Sigmoid colon (tissue), 7 donors: ENCODE measurements around the gene TBX1. TPM values are rescaled to one million over a fixed set of nuclear protein-coding genes. Genes with fewer than 3 reads are reported as not detected.

Experiments
- DNase-seq: peaks from one replicate; pipeline ENCODE4 v3.0.0-alpha.2; 2019
- H3K27ac ChIP-seq, 4 donors: fragments of 200-600 bp; sonication (generic); one replicate each; pipeline ENCODE4 v1.5.1; 2016 to 2019; ENCODE audit warnings: mild to moderate bottlenecking in 1 of 4
- H3K27me3 ChIP-seq, 3 donors: fragments of 200-600 bp; sonication (generic); one replicate each; pipeline ENCODE4 v1.5.1; 2019; ENCODE audit warnings: mild to moderate bottlenecking in 1 of 3
- H3K36me3 ChIP-seq, 4 donors: fragments of 200-600 bp; sonication (generic); one replicate each; pipeline ENCODE4 v1.5.1; 2016 to 2019
- H3K4me1 ChIP-seq, 4 donors: fragments of 200-600 bp; sonication (generic); one replicate each; pipeline ENCODE4 v1.5.1; 2017 to 2019
- H3K4me3 ChIP-seq, 4 donors: fragments of 200-600 bp; sonication (generic); one replicate each; pipeline ENCODE4 v1.5.1; 2017 to 2019; ENCODE audit warnings: mild to moderate bottlenecking in 2 of 4, moderate library complexity in 1 of 4
- H3K9me3 ChIP-seq, 4 donors: fragments of 200-600 bp in 3 of 4; sonication (generic) in 3 of 4; one replicate each; pipeline versions ENCODE4 v1.5.1 to v1.6.1; 2013 to 2019
- EP300 ChIP-seq, 4 donors: sonication (generic); formaldehyde crosslinking; IDR thresholded peaks; one replicate each; pipeline ENCODE4 v1.6.1; 2017; ENCODE audit warnings: antibody characterized with exemption in 4 of 4
- POLR2A ChIP-seq, 2 donors: fragments of 450-650 bp; IDR thresholded peaks; one replicate each; pipeline ENCODE4 v1.6.1; 2016; ENCODE audit warnings: antibody characterized with exemption in 2 of 2, mild to moderate bottlenecking in 2 of 2, moderate library complexity in 2 of 2
- POLR2AphosphoS5 ChIP-seq, 4 donors: sonication (generic); formaldehyde crosslinking; IDR thresholded peaks; one replicate each; pipeline ENCODE4 v1.6.1; 2017; ENCODE audit warnings: antibody characterized with exemption in 4 of 4
- WGBS, 2 donors: extraction: QIAGEN DNeasy Blood & Tissue Kit; methylation state at CpG; one replicate each; pipeline ENCODE4 v1.1.7; 2013; 5-methylcytosine and 5-hydroxymethylcytosine counted together
- intact Hi-C: fragments of 100-400 bp; cut with DNase I; formaldehyde crosslinking; loops from one replicate; pipeline ENCODE4 v1.15.1; 2023
- polyA plus RNA-seq, 3 donors: library from polyadenylated mRNA; stranded (reverse); fragments of 200-250 nt; gene quantifications; one replicate each; pipeline ENCODE4 v1.2.3, GENCODE V29; 2013
- total RNA-seq, 4 donors: library from RNA; depleted of rRNA; stranded (reverse); fragments of >200 nt; gene quantifications; one replicate each; pipeline ENCODE4 v1.1.0, GENCODE V29; 2016
- TF ChIP-seq, protein P1 (sequence below), 4 experiments: fragments of 450-650 bp in 3 of 4; fragments of 200-600 bp in 1 of 4; IDR thresholded peaks; one replicate each; pipeline ENCODE4 v1.5.1; 2016 to 2019; ENCODE audit warnings: antibody characterized with exemption in 4 of 4, mild to moderate bottlenecking in 3 of 4, moderate library complexity in 2 of 4
- donor health status: healthy with polysubstance abuse.
- donor health status: Bipolar disorder and iron deficiency.
- donor health status: healthy.

Gene TBX1
- total and polyA plus RNA-seq, 7 donors = 1.7 to 4.3 (median 2.8) TPM; not detected in 1

DNA sequence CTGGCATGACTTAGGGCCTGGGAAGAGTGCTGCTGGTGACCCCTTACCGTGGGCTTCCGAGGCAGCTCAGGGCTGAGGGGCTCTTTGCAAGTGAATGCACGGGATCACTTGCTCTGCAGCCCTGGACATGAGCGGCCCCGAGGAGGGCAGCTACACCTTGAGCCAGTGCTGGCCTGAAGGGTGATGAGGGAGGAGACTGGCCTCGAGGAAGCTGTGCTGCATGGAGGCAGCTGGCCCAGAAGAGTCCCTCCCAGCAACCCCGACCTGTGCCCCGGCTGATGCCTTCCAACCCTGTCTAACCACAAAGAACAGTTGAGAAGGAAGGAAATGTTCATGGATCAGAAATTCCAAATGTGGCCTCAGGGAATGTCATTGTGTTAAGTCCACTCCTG, 45.2 kb downstream of the TBX1 start:
- Histone ChIP-seq H3K36me3 (peaks cover 0 to 16% (median 0%) of the 10 kb centered on the region in 4 donors), H3K4me3 (no peak overlapping the region), H3K27ac (no peak overlapping the region), H3K9me3 (no peaks in the 10 kb centered on the region), H3K27me3 (no peaks in the 10 kb centered on the region), H3K4me1 (no peaks in the 10 kb centered on the region)
- TF ChIP-seq, protein P1, sequence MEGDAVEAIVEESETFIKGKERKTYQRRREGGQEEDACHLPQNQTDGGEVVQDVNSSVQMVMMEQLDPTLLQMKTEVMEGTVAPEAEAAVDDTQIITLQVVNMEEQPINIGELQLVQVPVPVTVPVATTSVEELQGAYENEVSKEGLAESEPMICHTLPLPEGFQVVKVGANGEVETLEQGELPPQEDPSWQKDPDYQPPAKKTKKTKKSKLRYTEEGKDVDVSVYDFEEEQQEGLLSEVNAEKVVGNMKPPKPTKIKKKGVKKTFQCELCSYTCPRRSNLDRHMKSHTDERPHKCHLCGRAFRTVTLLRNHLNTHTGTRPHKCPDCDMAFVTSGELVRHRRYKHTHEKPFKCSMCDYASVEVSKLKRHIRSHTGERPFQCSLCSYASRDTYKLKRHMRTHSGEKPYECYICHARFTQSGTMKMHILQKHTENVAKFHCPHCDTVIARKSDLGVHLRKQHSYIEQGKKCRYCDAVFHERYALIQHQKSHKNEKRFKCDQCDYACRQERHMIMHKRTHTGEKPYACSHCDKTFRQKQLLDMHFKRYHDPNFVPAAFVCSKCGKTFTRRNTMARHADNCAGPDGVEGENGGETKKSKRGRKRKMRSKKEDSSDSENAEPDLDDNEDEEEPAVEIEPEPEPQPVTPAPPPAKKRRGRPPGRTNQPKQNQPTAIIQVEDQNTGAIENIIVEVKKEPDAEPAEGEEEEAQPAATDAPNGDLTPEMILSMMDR (IDR thresholded peaks at IDR 0.05) = no peak
- TF ChIP-seq EP300 (IDR thresholded peaks at IDR 0.05) (no peak), POLR2AphosphoS5 (IDR thresholded peaks at IDR 0.05) (no peak), POLR2A (IDR thresholded peaks at IDR 0.05) (no peak)
- 69 to 87% methylated on average over 8 of the region's 8 CpGs for whole genome bisulfite sequencing, 2 donors
- no peak for DNase-seq
- intact Hi-C loops = no loop called here

DNA sequence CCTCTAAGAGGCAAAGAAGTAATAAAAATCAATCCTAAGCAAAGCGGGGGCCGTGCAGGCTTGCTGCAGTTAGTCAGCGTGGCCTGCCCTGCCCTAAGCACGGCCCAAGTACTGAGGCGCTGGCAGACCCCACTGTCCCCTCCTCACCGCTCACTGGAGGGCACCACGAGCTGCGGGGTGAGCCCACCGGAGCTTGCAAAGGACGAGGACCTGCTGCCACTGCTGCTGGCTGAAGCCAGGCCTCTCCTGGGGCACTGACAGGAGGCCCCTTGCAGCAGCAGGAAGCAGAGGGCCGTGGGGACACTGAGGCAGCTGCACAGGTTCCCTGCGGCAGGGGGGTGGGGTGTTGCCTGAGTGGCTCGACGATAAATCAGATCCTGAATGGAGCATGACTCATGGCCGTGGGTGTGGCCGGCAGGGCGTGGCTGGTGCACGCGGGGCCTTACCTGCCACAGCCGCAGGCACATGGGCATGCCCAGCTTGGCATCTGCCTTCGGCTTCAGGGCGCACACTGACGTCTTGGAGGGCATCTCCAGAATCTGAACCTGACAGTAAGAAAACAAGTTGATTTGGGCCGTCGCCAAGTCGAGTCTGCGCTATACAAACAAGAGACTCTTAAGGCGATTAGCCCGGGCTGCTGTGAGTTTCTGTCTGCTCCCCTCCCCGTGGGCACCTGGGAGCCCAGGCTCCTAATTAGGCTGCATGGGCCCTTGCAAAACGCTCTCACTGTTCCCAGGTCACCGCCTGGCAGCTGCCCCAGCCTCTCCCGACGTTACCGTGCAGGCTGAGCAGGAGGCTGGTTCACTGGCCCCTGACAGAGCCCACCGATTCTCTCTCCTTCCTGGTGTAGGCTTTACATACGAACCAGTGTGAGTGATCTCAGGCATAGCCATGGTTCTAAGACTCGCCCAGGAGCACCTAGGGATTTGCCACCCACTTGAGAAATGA, 45.9 kb downstream of the TBX1 start:
- H3K4me1 ChIP-seq = no peaks in the 10 kb centered on the region
- no peaks in the 10 kb centered on the region for H3K27me3 ChIP-seq
- peak; percentile 70 for DNase-seq
- 28 to 72% methylated on average over 38 of the region's 38 CpGs for WGBS, 2 donors
- H3K9me3 ChIP-seq = no peaks in the 10 kb centered on the region
- H3K27ac ChIP-seq = no peak overlapping the region
- H3K36me3 ChIP-seq = peaks cover 0 to 16% (median 0%) of the 10 kb centered on the region in 4 donors
- intact Hi-C loops = no loop called here
- TF ChIP-seq, protein P1 (IDR thresholded peaks at IDR 0.05) = no peak
- TF ChIP-seq POLR2AphosphoS5 (IDR thresholded peaks at IDR 0.05) (no peak), POLR2A (IDR thresholded peaks at IDR 0.05) (no peak), EP300 (IDR thresholded peaks at IDR 0.05) (no peak)
- H3K4me3 ChIP-seq = no peak overlapping the region

DNA sequence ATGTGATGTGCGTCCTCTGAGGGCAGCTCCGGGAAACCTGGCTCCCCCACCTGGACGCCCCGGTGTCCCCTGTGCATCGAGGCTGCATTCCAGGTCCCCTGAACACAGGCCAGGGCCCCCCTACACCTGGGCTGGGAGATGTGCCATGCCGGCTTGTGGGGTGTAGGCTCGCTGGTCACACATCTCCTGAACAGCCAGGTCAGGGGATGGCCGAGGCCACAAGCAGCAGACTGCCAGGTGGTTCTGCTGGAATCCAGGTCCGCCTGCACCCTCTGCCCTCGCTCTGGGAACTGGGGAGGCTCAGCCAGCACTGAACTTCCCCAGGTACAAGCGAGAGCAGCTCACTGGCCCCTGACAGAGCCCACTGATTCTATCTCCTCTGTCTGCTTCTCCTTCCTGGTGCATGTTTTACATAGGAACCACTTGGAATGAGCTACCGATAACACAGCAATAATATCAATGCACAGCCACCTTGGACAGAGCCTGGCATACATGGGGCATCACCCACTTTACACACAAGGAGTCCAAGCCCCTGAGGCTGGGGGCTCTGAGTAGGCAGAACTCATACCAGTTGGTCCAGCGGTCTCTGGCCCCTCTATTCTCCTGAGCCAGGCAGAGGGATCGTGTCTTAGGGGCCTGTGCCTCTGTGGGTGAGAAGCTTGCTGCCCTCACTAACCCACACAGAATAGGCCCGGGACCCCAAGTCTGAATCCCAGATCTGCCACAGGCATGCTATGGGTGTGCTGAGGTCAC, 46.8 kb downstream of the TBX1 start:
- no peak overlapping the region for H3K4me3 ChIP-seq
- DNase-seq = peak; percentile 54
- no peaks in the 10 kb centered on the region for H3K9me3 ChIP-seq
- TF ChIP-seq POLR2A (IDR thresholded peaks at IDR 0.05) (no peak), POLR2AphosphoS5 (IDR thresholded peaks at IDR 0.05) (no peak), EP300 (IDR thresholded peaks at IDR 0.05) (no peak)
- TF ChIP-seq, protein P1 (IDR thresholded peaks at IDR 0.05) = no peak
- H3K27ac ChIP-seq = no peak overlapping the region
- 94 to 95% methylated on average over 15 of the region's 15 CpGs for WGBS, 2 donors
- no peaks in the 10 kb centered on the region for H3K27me3 ChIP-seq
- no peaks in the 10 kb centered on the region for H3K4me1 ChIP-seq
- peaks cover 0 to 16% (median 2%) of the 10 kb centered on the region in 4 donors for H3K36me3 ChIP-seq
- intact Hi-C loops = no loop called here

DNA sequence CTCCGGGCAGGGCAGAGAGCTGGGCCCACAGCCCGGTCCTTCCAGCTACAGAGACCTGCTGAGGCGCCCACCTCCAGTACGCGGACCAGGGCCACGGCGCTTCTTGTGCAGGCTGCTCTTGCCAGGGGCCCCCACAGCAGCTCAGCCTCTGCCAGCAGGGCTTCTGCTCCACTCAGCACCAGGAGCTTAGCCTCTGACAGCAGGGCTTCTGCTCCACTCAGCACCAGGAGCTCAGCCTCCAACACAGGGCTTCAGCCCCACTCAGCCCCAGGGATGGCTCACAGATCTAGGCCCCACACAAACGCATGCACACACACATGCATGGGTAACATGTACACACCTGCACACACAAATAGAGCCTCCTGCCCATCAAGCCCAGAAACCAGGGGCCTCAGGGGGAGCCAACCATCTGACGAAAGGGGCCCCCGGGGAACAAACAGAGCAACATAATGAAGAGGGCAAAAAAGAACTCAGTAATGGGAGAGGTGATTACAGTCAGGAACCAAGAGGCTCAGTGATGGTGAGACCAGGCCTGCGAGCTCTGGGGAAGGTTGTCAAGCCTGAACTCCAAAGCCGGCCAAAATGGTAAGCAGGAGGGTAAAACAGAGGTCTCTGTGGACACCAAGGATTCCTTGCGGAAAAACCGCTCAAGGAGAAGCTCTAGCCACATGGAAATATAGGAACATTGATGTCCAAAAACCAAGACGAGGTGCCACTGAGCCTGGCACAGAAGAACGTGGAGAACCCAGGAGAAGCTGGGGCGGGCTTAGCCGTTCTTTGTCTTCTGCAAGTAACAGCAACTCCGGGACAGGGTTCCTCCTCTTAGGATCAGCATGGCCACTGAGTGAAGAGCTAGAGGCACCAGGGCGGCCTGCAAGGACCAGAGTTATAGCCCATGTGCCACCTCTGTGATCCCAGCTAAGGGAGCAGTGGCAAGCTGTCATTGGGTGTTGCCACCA, 47.6 kb downstream of the TBX1 start:
- Histone ChIP-seq H3K27me3 (no peaks in the 10 kb centered on the region), H3K4me3 (no peak overlapping the region), H3K4me1 (no peaks in the 10 kb centered on the region), H3K27ac (no peak overlapping the region), H3K36me3 (peaks cover 0 to 9% (median 2%) of the 10 kb centered on the region in 4 donors), H3K9me3 (no peaks in the 10 kb centered on the region)
- intact Hi-C loops = no loop called here
- TF ChIP-seq EP300 (IDR thresholded peaks at IDR 0.05) = no peak
- TF ChIP-seq, protein P1 (IDR thresholded peaks at IDR 0.05) = no peak
- no peak for TF ChIP-seq POLR2AphosphoS5 (IDR thresholded peaks at IDR 0.05)
- peak; percentile 40 for DNase-seq
- 95 to 96% methylated on average over 20 of the region's 20 CpGs for WGBS, 2 donors
